LNCAP (cell line): ENCODE data around the gene SYNJ2.

ENCODE experiments used
- CTCF ChIP-seq: fragments of 450-650 bp; IDR thresholded peaks from 2 replicates; pipeline ENCODE4 v1.5.1; 2017; ENCODE audit warnings: mild to moderate bottlenecking

SYNJ2 gene

GRCh38 chr6:157981395-157982101 lies at the start of gene SYNJ2:
Gene SYNJ2 (plus strand): TSS chr6:157981863. CDS start chr6:157981962, 99 bp downstream.
- peak; percentile 42 for TF ChIP-seq CTCF

- TF ChIP-seq CTCF: no peak
Measured at GRCh38 chr6:157935786-157936185, 45.9 kb upstream of the SYNJ2 start.

- no peak for TF ChIP-seq CTCF
Measured at GRCh38 chr6:157937318-157937717, 44.3 kb upstream of the SYNJ2 start.

- TF ChIP-seq CTCF: no peak
Measured at GRCh38 chr6:157937916-157938315, 43.7 kb upstream of the SYNJ2 start.

- no peak for TF ChIP-seq CTCF
Measured at GRCh38 chr6:157941101-157941863, 40.4 kb upstream of the SYNJ2 start.

- no peak for TF ChIP-seq CTCF
Measured at GRCh38 chr6:157942351-157942750, 39.3 kb upstream of the SYNJ2 start.

GRCh38 chr6:157943249-157943963 lies 38.3 kb upstream of the SYNJ2 start:
- TF ChIP-seq CTCF: no peak
